ENCODE data around the gene BCOR.

DNA sequence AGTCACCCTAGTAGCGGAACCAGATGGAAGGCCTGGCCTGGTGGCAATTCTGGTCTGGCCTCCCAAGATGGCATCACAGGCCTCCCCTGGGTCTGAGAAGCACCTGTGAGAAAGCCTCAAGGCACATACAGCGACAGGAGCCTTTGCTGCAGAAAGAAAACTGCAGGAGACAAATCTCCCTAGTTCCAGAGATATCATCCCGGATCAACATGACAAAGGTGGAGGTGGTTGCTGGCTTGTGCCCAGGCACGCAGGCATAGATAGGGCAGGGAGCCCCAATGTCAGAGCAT lies 93.6 kb downstream of the BCOR start:
- TF ChIP-seq, protein P1, sequence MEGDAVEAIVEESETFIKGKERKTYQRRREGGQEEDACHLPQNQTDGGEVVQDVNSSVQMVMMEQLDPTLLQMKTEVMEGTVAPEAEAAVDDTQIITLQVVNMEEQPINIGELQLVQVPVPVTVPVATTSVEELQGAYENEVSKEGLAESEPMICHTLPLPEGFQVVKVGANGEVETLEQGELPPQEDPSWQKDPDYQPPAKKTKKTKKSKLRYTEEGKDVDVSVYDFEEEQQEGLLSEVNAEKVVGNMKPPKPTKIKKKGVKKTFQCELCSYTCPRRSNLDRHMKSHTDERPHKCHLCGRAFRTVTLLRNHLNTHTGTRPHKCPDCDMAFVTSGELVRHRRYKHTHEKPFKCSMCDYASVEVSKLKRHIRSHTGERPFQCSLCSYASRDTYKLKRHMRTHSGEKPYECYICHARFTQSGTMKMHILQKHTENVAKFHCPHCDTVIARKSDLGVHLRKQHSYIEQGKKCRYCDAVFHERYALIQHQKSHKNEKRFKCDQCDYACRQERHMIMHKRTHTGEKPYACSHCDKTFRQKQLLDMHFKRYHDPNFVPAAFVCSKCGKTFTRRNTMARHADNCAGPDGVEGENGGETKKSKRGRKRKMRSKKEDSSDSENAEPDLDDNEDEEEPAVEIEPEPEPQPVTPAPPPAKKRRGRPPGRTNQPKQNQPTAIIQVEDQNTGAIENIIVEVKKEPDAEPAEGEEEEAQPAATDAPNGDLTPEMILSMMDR (IDR thresholded peaks at IDR 0.05): no peak
- no peak for TF ChIP-seq POLR2A (IDR thresholded peaks at IDR 0.05)

Data from heart left ventricle (tissue), 13 donors.